ENCODE results near the gene ST8SIA6.
"Not testable (repeated sequence)": the region's sequence is repeated elsewhere in the genome, so short reads cannot be mapped to it uniquely, and the experiment has no call there.

Gene ST8SIA6

DNA sequence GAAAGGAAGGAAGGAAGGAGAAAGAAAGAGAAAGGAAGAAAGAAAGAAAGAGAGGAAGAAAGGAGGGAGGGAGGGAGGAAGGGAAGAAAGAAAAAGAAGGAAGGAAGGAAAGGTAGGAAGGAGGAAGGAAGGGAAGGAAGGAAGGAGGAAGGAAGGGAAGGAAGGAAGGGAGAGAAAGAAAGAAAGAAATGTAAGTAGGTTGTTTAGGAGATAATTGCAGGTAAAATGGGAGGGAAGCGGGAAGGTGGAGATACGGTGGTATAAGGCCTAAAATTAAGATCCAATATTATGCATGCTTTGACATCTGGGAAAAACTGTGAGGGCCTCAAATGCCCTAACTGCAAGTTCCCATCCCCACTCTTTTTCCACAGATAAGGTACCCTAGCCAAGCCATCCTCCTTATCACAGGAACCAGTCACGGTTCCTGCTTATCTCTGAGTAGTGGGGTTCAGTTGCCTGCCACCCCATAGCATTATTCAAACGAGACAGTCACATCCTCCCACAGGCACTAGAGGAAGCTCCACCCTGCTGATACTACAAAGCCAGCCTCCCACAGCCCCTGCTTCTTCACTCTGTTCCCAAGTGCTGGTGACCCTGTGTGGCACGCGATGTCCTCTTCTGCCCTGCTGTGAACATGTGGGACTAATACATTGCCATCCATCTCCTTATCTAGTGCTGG, 28.7 kb downstream of the ST8SIA6 start:
- no peak for DNase-seq

DNA sequence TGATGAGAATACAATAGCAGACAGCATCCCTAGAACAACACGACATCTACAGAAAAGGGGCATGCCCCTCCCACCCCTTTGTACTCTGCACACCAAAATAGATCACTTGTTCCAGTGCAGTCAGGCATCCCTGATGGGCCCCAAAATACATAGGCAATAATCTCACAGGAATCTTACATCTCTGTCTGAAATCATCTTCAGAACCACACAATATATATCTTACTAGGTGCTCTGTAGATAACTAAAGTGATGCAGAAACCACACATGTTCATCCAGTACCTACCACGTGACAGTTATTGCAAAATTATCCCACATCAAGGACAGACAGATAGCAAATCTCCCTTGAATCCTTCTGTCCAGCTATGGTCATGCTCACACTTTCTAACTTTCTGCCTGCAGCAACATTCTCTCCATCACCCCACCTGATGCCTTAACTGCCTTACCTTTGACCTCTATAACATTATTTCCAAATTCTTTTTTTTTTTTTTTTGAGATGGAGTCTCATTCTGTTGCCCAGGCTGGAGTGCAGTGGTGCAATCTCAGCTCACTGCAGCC, 30.7 kb downstream of the ST8SIA6 start:
- no peak for DNase-seq

DNA sequence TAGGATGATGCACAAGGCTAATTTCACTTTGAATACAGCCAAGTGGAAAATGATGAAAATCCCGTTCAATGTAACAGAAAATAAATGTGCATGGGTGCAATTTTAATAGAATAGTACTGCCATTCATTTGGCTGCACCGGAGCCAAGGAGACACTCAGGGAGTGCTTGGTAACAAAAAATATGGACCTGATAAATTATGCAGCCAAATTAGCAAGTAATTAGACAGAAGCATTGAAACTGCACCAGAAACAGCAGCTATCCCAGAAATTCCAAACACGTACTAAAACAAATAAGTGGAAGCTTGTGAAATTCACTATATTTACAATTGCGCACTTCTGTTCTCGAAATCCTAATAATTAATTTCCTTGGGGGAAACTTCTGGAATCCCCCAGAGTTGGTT, 31.5 kb downstream of the ST8SIA6 start:
- DNase-seq, result no peak

DNA sequence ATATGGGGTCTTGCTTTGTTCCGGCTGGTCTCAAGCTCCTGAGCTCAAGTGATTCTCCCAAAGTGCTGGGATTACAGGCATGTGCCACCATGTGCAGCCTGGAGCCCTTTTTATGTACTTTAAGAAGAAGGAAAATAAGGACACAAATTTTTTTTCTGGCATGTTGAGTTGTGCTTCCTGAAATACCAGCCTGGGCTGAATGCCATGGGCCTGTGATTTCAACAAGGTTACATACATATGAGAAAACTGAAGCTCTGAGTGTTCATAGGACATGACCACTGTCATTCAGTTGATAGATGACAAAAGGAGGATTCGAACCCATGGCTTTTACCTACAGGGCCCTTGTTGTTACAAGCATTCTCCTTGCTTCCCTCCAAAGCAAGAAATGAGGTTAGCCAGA, 36.1 kb downstream of the ST8SIA6 start:
- no peak for DNase-seq

DNA sequence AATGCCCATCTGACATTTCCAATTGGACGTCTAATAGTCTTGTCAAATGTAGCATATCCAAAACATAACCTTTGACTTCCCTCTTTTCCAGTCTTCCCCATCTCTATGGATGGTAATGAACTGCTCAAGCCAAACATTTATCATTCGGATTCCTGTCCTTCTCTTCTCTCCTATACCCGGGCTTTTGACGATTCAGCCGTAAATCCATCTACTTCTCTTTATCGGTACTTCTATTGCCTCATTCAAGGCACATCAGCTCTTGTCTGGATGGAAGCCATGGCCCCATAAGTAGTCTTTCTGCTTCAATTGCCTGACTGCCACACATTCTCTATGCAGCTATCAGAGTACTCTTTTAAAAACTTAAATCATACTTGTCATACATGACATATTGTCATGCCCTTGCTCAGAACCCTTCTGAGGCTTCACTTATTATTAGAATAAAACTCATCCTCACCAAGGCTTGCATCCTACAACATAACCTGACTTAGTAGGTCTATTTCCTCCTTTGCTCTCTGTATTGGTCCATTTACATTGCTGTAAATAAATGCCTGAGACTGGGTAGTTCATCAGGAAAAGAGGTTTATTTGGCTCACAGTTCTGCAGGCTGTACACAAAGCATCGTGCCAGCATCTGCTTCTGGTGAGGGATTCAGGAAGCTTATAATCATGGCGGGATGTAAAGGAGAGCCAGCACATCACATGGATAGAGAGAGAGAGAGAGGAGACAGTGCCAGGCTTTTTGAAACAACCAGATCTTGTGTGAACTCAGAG, 37.8 kb downstream of the ST8SIA6 start:
- DNase-seq, result no peak

DNA sequence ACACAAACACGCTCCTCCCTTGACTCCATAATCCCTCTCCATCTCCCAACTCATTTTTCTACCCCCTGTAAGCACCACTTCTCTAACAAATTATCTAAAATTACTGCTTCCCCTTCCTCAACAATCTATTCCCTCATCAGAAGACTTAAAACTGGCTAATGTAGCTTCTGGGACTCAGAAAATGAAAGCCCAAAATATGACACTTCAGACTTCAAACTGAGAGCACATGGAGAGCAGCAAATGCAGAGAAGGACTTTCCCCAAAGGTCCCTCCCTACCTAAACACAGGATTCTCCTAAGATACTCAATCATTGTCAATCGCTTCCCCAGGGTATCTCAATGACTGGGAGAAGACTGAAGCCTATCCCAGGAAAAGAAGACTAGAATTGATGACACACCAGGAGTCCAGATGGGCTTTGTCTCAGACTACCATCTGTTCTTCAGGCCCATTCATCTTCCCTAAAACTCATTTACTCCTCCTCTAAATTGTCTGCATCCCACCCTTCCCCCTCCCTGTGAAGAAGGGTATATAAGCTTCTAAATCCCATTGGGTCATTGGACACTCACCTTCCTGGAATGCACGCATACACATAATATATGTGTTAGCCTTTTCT, 39.2 kb downstream of the ST8SIA6 start:
- no peak for DNase-seq

DNA sequence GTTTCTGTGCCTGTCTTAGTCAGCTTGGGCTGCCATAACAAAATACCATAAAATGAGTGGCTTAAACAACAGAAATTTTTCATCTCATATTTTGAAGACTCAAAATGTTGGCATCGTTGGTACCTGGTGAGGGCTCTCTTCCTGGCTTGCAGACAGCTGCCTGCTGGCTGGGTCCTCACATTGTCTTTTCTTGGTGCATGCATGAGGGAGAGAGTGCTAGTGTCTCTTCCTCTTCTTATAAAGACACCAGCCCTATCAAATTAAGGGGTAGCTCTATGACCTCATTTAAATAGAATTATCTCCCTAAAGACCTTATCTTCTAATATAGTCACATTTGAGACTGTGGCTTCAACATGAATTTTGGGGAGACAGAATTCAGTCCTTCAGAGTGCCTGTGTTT, 39.9 kb downstream of the ST8SIA6 start:
- DNase-seq, result no peak

DNA sequence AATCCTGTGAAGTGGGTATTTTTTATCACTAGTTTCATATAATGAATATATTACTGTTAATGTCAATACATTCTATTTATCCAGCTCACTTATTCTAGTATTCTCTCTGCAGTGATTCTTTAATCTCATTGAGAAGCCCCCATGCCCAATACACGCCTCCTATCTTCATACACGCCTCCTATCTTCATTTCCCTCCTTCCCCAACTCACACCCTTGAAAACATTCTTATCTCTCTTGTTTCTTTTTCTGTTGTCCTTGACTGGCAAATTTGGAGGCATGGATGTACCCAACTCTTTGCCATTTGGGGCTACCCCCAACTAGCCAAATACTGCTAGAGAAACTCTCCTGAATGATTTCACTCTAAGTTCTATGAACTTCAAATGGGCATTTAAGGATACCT, 40.5 kb downstream of the ST8SIA6 start:
- DNase-seq, result no peak

DNA sequence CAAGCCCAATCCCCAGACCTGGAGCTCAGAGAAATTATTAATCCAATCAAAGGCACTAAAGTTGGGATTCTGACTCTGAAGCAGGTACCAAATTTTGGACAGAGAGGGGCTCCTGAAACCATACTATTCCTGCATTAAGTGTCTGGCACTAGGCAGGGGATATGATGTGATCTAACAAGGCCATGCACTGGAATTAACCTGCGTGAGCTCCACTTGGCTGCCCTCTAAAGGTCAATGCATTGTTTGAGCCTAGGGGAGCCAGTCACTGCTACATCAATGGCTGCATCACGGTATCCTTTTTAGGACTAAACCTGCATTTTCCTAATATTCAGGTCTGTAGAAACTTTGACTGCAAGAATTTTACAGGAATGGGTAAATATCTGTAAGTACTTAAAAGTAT, 42.1 kb downstream of the ST8SIA6 start:
- DNase-seq, result no peak

DNA sequence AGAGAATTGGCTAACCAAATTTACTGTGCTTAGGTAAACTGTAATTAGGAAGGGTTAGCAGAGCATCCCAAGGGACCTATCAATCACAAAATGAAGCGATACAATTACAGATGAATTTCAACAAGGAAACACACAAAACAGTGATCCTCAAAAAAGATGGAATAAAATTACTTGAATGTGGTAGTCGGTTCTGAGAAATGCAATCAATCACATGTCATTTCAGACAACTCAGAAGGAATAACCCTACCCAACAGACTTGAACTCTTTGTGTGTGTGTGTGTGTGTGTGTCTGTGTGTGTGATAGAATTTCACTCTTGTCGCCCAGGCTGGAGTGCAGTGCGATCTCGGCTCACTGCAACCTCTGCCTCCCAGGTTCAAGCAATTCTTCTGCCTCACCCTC, 43.5 kb downstream of the ST8SIA6 start:
- no peak for DNase-seq

DNA sequence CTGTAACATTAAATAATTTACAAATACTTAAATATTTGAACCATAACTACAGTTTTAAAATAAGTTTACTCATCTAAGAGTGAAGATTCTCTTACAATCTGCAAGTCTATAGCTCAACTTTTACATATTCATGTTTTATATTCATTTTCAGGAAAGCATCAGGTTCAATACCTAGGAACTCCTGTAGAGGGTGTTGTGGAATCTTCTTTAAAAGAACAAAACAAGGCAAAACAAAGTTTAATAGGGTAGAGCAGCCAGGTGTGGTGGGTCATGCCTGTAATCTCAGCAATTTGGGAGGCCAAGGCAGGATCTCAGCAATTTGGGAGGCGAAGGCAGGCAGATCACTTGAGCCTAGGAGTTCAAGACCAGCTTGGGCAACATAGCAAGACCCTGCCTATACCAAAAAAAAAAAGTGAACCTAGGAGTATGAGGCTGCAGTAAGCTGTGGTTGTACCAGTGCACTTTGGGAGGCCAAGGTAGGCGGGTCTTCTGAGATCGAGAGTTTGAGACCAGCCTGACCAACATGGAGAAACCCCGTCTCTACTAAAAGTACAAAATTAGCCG, 45.1 kb downstream of the ST8SIA6 start:
- no peak for DNase-seq

DNA sequence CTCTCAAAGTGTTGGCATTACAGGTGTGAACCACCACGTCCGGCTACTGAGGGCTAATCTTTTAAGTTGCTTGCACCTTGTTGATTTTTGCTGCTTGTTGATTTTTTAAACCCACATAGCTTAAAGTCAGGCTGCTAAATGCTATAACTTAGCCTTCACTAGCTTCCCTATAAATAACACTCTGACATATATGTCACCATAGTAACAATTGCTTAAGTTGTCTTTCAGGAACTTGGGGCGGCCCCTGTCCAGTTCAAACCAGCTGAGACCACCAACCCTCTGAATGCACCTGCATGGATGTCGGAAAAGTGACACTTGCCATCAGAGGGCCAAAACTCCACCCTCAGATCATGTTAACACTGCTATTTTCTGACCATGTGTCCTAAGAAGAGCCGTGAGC, 47.3 kb downstream of the ST8SIA6 start:
- DNase-seq, result no peak

DNA sequence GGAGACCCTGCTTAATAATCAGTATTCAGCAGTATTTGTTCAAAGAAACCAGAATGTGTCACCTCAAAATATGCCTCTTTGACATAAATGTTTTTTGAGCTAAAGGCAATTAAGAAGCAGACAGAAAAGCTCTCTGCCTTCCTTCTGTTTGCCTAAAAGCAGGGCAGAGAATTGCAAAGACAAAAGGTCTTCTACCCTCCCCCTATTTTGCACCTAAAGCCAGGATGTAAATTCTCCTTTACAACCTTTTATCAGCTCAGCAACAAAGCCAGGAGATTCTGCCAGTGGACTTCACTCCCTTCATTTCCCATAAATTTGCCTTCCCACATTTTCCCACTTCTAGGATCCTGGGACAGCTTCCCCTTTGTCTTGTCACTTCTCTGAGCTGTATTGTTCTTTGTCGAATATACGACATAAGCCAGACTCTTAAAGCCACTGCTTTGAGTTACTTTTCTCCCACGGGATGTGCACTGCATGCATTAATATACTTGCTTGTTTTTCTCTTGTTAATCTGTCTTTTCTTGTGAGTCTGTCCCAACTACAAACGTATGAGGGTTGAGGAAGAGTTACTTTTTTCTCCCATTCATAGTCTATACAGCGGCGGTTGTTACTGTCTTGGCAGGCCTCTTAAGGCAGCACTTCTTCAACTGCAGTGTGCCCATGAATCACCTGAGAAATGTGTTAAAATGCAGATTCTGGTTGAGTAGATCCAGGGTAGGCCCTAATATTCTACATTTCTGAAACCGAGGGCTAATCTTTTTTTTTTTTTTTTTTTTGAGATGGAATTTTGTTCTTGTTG, 48.2 kb downstream of the ST8SIA6 start:
- no peak for DNase-seq

DNA sequence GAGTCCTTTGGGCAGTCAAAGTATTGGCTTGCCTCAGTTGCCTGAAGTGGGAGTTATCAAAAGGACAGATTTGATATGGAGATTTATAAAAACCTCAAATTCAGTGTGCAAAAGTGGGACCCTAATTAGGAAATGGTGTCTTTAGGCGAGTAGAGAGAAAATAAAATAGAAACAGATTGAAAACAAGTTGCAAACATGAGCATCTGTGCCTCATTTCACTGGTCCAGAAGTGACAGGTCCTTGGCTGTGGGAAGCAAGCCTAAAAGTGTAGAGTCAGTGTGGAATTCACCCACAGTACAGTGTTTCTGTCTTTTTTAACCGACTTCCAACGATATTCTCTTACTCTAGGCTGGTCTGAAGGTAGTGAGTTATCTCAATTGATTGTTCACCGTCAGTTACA, 51.2 kb downstream of the ST8SIA6 start:
- DNase-seq, result no peak

DNA sequence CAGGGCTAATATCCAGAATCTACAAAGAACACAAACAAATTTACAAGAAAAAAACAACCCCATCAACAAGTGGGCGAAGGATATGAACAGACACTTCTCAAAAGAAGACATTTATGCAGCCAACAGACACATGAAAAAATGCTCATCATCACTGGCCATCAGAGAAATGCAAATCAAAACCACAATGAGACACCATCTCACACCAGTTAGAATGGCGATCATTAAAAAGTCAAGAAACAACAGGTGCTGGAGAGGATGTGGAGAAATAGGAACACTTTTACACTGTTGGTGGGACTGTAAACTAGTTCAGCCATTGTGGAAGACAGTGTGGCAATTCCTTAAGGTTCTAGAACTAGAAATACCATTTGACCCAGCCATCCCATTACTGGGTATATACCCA, 52.4 kb downstream of the ST8SIA6 start:
- not testable (repeated sequence) for DNase-seq

DNA sequence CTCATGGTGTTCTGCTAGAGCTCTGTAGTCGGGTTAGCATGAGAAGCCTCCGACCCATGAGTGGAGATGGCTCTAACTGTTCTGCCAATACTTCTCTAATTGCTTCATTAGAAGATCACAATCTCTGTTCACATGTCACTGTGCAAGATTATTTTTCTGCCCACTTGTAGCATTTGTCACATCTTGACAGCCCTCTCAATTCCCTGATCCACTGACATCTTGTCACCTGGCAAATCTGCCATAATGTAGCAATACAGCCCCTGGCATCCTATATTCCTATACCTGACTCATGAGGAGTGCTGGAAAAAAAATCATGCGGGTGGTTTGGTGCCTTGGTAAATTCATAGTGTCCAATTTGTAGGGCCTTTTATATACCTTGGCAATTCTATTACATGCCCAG, 58.4 kb downstream of the ST8SIA6 start:
- DNase-seq, result no peak

DNA sequence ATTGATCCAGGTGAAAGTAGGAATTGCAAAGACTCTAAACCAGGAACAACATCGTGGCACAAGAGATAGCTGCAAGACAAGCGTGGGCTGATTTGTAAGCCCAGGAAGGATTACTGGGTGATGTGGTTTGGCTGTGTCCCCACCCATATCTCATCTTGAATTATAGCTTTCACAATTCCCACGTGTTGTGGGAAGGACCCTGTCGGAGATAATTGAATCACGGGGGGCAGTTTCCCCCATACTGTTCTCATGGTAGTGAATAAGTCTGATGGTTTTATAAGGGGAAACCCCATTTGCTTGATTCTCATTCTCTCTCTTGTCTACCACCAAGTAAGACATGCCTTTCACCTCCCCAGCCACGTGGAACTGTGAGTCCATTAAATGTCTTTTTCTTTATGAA, 59.5 kb downstream of the ST8SIA6 start:
- DNase-seq, result no peak

DNA sequence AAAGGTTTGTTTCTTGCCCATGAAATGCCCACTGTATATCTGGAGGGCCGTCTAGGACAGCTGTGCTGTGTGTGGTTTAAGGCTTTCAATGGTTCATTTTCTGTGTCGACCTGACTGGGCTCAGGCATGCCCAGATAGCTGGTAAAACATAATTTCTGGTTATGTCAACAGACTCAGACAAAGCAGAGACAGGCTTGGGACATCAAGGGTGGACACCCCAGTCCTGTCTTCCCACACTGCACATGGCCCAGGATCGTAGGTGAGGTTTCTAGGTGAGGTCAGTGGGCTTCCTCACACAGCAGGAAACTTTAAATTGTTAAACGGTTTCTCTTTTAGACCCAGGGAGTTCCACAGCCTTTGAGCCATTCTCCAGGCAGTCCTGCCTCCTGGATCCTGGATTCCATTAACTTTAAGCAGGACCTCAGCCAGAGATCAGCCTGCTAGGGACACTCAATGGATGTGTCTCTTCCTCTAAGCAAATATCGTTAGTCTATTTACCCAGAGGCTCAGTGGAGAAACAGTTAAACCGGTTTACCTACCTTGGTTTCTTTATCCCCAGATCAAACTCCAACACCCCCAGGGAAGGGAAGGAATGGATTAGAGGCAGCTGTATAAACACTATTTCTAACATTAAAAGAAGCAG, 66.4 kb downstream of the ST8SIA6 start:
- DNase-seq, result no peak

DNA sequence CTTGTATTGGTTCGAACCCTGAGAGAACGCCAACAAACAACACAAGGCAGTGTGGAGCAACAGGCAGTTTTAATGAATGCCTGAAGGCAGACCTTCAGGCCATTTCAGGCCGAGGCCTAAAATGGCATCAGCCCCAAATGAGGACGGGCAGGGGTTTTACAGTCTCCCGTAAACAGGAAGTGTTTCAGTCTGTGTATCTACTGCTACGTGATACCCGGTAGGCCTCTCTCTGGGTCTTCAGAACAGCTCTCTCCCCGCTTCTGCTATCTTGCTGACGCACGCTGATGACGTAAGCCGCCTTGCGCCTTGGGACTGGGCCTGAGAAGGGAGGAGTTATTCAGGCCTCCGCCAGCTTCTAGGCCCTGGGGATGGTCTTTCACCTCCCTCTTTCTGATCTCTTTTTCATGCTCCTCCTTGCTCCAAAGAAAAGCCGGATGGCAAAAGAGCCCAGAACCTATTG, 67.7 kb downstream of the ST8SIA6 start:
- no peak for DNase-seq

DNA sequence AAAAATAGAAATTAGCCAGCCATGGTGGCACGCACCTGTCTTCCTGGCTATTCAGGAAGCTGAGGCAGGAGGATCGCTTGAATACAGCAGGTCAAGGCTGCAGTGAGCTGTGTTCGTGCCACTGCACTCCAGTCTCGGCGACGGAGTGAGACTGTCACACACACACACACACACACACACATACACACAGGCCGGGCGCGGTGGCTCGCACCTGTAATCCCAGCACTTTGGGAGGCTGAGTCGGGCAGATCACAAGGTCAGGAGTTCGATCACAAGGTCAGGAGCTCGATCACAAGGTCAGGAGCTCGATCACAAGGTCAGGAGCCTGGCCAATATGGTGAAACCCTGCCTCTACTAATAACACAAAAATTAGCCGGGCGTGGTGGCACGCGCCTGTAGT, 68.4 kb downstream of the ST8SIA6 start:
- DNase-seq, result no peak

DNA sequence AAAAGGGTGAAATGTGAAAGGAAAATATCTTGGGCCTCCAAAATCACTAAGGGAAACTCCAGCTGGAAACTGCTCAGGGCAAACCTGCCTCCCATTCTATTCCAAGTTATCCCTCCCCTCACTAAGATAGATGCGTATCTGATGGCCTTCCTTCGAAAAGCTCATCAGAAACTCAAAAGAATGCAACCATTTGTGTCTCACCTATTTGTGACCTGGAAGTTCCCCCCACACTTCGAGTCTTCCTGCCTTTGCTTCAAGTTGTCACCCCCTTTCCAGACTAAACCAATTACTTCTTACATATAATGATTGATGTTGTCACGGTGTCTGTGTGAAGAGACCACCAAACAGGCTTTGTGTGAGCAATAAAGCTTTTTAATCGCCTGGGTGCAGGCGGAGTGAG, 69.3 kb downstream of the ST8SIA6 start:
- DNase-seq, result no peak

All from DMS79 treated with DMSO at 0.1 percent for 48 hours (cell line).